SK-N-SH treated with all-trans-retinoic acid at 6 μM for 48 hours (cell line): ENCODE measurements around the gene NBPF1.
"Not testable (repeated sequence)": the region's sequence is repeated elsewhere in the genome, so short reads cannot be mapped to it uniquely, and the experiment has no call there.

ENCODE experiments used
- ARNTL ChIP-seq: fragments of 450-650 bp; formaldehyde crosslinking; IDR thresholded peaks from 2 replicates; pipeline ENCODE4 v1.5.0; 2020; ENCODE audit warnings: low read depth, mild to moderate bottlenecking, moderate library complexity, borderline replicate concordance
- ESRRG ChIP-seq: fragments of 250-450 bp; sonication (Bioruptor Pico); IDR thresholded peaks from 2 replicates; pipeline ENCODE4 v1.6.1; 2021; ENCODE audit warnings: mild to moderate bottlenecking
- ISL1 ChIP-seq: fragments of 250-450 bp; sonication (Bioruptor Pico); IDR thresholded peaks from 2 replicates; pipeline ENCODE4 v2.1.2; 2022; ENCODE audit warnings: mild to moderate bottlenecking, moderate library complexity
- PPARA ChIP-seq: fragments of 250-450 bp; sonication (Bioruptor Pico); IDR thresholded peaks from 2 replicates; pipeline ENCODE4 v1.5.0; 2020; ENCODE audit warnings: mild to moderate bottlenecking, borderline replicate concordance
- RARB ChIP-seq: fragments of 250-450 bp; sonication (Bioruptor Pico); IDR thresholded peaks from 2 replicates; pipeline ENCODE4 v1.8.0; 2021; ENCODE audit warnings: mild to moderate bottlenecking, moderate library complexity
- SNAI2 ChIP-seq: fragments of 250-450 bp; sonication (Bioruptor Pico); IDR thresholded peaks from 2 replicates; pipeline ENCODE4 v1.5.0; 2020; ENCODE audit warnings: mild to moderate bottlenecking, moderate library complexity
- ZFP3 ChIP-seq: fragments of 250-450 bp; sonication (Bioruptor Pico); IDR thresholded peaks from 2 replicates; pipeline ENCODE4 v1.5.0; 2020; ENCODE audit warnings: mild to moderate bottlenecking, moderate library complexity
- ZNF8 ChIP-seq: fragments of 450-650 bp; formaldehyde crosslinking; IDR thresholded peaks from 2 replicates; pipeline ENCODE4 v1.5.0; 2020; ENCODE audit warnings: mild to moderate bottlenecking, moderate library complexity
- TF ChIP-seq, protein P1 (sequence below): fragments of 250-450 bp; sonication (Bioruptor Pico); IDR thresholded peaks from 2 replicates; pipeline ENCODE4 v1.8.0; 2020; ENCODE audit warnings: mild to moderate bottlenecking, moderate library complexity, borderline replicate concordance
- TF ChIP-seq, protein P2 (sequence below): fragments of 250-450 bp; sonication (Bioruptor Pico); IDR thresholded peaks from 2 replicates; pipeline ENCODE4 v1.5.1; 2021; ENCODE audit warnings: mild to moderate bottlenecking, moderate library complexity
- TF ChIP-seq, protein P3 (sequence below): fragments of 250-450 bp; sonication (Bioruptor Pico); IDR thresholded peaks from 2 replicates; pipeline ENCODE4 v1.5.0; 2020; ENCODE audit warnings: mild to moderate bottlenecking, moderate library complexity

DNA sequence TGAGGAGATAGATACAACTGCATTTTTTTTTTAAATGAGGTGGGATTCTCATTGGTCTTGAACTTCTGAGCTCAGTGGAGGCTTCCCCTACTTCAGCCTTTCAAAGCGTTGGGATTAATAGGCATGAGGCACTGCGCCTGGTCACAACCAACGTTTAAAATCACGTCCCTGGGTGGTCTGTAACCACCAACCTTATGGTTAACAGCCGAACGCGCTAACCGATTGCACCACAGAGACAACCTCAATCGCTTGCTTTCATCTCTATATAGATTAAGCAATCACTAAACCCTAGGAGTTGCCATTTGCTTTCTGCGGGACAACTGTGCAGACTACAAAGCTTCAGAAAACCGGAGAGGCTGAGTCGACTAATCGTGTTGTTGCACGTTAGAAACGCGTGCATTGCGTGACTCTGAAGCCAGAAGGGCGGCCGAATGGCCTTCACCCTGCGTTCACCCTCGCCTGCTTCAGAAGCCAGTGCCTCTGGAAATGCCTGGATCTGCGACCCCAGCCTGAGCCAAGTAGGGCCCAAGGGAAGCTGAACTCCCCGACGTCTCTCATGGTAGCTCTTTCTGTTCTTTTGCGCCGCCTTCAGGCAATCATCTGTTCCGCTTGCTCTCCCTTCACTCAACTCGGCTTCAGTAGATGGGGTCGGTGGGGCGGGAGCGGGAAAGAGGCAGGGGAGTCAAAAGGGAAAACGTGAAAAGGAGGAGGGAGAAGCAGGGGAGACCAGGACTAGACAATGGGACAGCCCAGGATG lies 81.0 kb downstream of the NBPF1 start:
- TF ChIP-seq, protein P1, sequence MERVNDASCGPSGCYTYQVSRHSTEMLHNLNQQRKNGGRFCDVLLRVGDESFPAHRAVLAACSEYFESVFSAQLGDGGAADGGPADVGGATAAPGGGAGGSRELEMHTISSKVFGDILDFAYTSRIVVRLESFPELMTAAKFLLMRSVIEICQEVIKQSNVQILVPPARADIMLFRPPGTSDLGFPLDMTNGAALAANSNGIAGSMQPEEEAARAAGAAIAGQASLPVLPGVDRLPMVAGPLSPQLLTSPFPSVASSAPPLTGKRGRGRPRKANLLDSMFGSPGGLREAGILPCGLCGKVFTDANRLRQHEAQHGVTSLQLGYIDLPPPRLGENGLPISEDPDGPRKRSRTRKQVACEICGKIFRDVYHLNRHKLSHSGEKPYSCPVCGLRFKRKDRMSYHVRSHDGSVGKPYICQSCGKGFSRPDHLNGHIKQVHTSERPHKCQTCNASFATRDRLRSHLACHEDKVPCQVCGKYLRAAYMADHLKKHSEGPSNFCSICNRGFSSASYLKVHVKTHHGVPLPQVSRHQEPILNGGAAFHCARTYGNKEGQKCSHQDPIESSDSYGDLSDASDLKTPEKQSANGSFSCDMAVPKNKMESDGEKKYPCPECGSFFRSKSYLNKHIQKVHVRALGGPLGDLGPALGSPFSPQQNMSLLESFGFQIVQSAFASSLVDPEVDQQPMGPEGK (CRISPR knock-in tag) = not testable (repeated sequence)
- TF ChIP-seq ARNTL; RARB (CRISPR knock-in tag); PPARA (CRISPR knock-in tag); ZFP3 (CRISPR knock-in tag); SNAI2 (CRISPR knock-in tag); ESRRG (CRISPR knock-in tag); ISL1; ZNF8 (CRISPR knock-in tag): not testable (repeated sequence)
- TF ChIP-seq, protein P2, sequence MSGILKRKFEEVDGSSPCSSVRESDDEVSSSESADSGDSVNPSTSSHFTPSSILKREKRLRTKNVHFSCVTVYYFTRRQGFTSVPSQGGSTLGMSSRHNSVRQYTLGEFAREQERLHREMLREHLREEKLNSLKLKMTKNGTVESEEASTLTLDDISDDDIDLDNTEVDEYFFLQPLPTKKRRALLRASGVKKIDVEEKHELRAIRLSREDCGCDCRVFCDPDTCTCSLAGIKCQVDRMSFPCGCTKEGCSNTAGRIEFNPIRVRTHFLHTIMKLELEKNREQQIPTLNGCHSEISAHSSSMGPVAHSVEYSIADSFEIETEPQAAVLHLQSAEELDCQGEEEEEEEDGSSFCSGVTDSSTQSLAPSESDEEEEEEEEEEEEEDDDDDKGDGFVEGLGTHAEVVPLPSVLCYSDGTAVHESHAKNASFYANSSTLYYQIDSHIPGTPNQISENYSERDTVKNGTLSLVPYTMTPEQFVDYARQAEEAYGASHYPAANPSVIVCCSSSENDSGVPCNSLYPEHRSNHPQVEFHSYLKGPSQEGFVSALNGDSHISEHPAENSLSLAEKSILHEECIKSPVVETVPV (CRISPR knock-in tag) = not testable (repeated sequence)
- TF ChIP-seq, protein P3, sequence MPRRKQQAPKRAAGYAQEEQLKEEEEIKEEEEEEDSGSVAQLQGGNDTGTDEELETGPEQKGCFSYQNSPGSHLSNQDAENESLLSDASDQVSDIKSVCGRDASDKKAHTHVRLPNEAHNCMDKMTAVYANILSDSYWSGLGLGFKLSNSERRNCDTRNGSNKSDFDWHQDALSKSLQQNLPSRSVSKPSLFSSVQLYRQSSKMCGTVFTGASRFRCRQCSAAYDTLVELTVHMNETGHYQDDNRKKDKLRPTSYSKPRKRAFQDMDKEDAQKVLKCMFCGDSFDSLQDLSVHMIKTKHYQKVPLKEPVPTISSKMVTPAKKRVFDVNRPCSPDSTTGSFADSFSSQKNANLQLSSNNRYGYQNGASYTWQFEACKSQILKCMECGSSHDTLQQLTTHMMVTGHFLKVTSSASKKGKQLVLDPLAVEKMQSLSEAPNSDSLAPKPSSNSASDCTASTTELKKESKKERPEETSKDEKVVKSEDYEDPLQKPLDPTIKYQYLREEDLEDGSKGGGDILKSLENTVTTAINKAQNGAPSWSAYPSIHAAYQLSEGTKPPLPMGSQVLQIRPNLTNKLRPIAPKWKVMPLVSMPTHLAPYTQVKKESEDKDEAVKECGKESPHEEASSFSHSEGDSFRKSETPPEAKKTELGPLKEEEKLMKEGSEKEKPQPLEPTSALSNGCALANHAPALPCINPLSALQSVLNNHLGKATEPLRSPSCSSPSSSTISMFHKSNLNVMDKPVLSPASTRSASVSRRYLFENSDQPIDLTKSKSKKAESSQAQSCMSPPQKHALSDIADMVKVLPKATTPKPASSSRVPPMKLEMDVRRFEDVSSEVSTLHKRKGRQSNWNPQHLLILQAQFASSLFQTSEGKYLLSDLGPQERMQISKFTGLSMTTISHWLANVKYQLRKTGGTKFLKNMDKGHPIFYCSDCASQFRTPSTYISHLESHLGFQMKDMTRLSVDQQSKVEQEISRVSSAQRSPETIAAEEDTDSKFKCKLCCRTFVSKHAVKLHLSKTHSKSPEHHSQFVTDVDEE (CRISPR knock-in tag) = not testable (repeated sequence)
